Fibroblast of skin of left quadriceps (primary cell): ENCODE results near the gene SLC30A3.
"Not testable (repeated sequence)": the region's sequence is repeated elsewhere in the genome, so short reads cannot be mapped to it uniquely, and the experiment has no call there.

ENCODE experiments used
- DNase-seq, 2 experiments: peaks; one replicate each; pipeline ENCODE4 v3.0.0-alpha.2; 2013; ENCODE audit warnings: low read depth in 2 of 2

The SLC30A3 gene

GRCh38 chr2:27285481-27285880 is 22.6 kb upstream of the SLC30A3 start:
- DNase-seq, result no peak

GRCh38 chr2:27284996-27285395 is 22.1 kb upstream of the SLC30A3 start:
- DNase-seq, result no peak

- DNase-seq, result no peak
These were observed 20.0 kb upstream of the SLC30A3 start for GRCh38 chr2:27282892-27283291.

GRCh38 chr2:27281855-27282559 is 19.2 kb upstream of the SLC30A3 start, which contains the start of gene TRIM54:
Gene TRIM54 (plus strand): TSS chr2:27282429. CDS start chr2:27282732, 303 bp downstream.
- DNase-seq, result no peak

- DNase-seq, result no peak
These were observed 18.6 kb upstream of the SLC30A3 start for GRCh38 chr2:27281442-27281841.

GRCh38 chr2:27280826-27281225 is 18.0 kb upstream of the SLC30A3 start:
- no peak for DNase-seq

GRCh38 chr2:27278010-27278409 is 15.2 kb upstream of the SLC30A3 start:
- no peak for DNase-seq

GRCh38 chr2:27275211-27276150 is 12.6 kb upstream of the SLC30A3 start, which contains the start of gene DNAJC5G:
Gene DNAJC5G (plus strand): TSS chr2:27275433. CDS start chr2:27276729, 1,296 bp downstream.
- no peak for DNase-seq

- not testable (repeated sequence) for DNase-seq
These were observed 10.0 kb upstream of the SLC30A3 start for GRCh38 chr2:27272537-27273522.

- DNase-seq, result no peak
These were observed 8.9 kb upstream of the SLC30A3 start for GRCh38 chr2:27271631-27272340.

GRCh38 chr2:27270670-27271069 is 7.8 kb upstream of the SLC30A3 start:
- DNase-seq, result no peak

- DNase-seq, result no peak
These were observed 7.3 kb upstream of the SLC30A3 start for GRCh38 chr2:27270131-27270530.

- DNase-seq, result not testable (repeated sequence)
These were observed 5.4 kb upstream of the SLC30A3 start for GRCh38 chr2:27268296-27268695.

GRCh38 chr2:27265536-27265870 is 2.7 kb upstream of the SLC30A3 start:
- no peak for DNase-seq

- DNase-seq, result no peak
These were observed 2.1 kb upstream of the SLC30A3 start for GRCh38 chr2:27264753-27265535.

- DNase-seq, result no peak
These were observed 1.5 kb upstream of the SLC30A3 start for GRCh38 chr2:27264253-27264752.

- DNase-seq, result no peak
These were observed 723 bp upstream of the SLC30A3 start for GRCh38 chr2:27263287-27264252.

- DNase-seq, result no peak
These were observed 935 bp downstream of the SLC30A3 start for GRCh38 chr2:27261926-27262298.
